HG03175 (cell line): Measurements from ENCODE around the gene CCN2.

ENCODE experiments used
- ATAC-seq: cut with Tn5 transposase; IDR thresholded peaks from one replicate; pipeline ENCODE4 v1.9.1; 2021; ENCODE audit warnings: mild to moderate bottlenecking, moderate library complexity; ENCODE audit not compliant: unreplicated experiment

Gene CCN2

GRCh38 chr6:131950767-131951575 lies at the start of gene CCN2:
Gene CCN2, minus strand, starts transcription at chr6:131951372. Its CDS starts 200 bp downstream, at chr6:131951172.
- no peak for ATAC-seq

GRCh38 chr6:132000296-132000695 lies 49.1 kb upstream of the CCN2 start:
- ATAC-seq = no peak

- no peak for ATAC-seq
Observed at GRCh38 chr6:131999545-132000146, 48.5 kb upstream of the CCN2 start.

DNA sequence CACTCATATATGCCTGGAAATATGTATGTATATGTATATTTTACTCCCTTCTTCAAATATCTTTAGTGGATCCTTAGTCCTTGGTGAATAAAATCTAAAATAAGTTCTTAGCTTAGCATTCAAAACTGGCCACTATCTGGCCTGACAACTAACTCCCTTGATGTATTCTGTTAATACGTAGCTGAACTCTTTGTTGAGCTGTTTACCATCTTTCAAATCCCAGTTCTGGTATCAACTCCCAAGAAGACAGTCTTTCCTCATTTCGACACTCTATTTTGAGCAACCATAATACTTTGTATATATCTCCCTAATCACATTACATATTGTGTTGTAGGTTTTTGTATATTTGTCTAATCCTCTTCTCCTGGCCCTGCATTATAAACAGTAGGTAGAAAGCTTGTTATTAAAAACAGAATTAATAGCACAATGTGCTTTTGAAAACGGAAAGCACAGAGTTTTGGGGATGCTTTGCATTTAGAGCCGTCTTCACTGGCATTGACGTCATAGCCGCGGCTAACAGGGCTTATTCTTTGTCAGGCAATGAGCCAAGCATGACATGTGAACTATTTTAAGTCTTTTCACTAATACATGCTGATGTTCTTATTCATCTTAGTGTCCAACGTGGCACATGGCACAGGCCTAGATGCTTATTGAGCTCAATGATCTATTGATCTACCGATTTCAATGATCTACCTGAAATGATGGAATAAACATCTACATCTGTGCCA lies 47.2 kb upstream of the CCN2 start:
- ATAC-seq = no peak

DNA sequence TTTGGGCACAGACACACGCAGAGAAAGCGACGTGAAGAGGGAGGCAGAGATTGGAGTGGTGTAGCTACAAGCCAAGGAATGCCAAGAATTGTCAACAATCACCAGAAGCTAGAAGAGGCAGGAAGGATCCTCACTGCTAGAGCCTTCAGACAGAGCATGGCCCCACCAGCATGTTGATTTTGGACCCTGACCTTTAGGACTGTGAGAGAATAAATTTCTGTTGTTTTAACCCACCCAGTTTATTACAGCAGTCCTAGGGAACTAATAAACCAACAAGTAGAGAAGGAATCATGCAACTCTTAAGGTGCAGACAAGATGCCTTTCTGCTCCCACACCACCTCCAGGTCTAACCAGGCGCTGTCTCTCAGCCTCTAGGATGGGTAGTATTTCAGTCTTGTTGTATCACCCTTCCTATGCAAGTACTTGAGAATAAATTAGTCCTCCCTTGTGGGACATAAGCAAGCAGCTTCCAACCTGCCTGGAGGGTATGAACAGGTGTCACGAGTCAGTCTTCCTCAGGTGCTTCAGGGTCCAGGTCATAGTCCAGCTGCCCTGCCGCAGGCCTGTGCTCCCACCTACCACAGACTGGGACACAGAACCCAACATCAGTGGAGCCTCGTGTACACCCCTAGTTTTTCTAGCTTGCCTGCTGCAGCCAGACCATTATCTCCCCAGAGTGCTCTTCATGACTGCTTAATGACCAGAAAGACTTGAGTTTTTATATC lies 46.4 kb upstream of the CCN2 start:
- ATAC-seq = no peak

- no peak for ATAC-seq
Observed at GRCh38 chr6:131995917-131996316, 44.7 kb upstream of the CCN2 start.

GRCh38 chr6:131992557-131992956 lies 41.4 kb upstream of the CCN2 start:
- ATAC-seq = no peak

- ATAC-seq = no peak
Observed at GRCh38 chr6:131989036-131989435, 37.9 kb upstream of the CCN2 start.

DNA sequence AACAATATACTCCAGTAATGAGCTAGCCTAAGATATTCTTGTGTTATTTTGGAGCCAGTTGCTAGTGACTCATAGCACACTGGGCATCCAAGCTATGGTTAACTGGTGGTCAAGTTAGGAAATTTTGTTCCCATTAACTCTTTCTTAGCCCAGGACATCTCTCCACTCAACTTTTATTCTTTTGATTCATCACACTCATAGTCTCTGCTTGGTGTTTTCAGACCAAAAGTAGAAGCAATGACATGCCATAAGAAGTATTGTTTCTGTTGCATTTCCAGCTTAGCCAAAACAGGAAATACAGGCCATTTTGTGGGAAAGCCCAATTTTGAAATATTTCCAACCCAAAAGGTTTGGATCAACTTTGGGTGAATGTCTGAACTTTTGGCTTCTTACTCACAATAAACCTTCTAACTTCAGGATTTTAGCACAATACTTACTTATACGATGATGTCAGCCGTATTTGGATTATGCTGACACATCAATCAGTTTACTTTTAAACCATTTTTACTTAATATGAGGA lies 31.6 kb upstream of the CCN2 start:
- ATAC-seq = no peak

DNA sequence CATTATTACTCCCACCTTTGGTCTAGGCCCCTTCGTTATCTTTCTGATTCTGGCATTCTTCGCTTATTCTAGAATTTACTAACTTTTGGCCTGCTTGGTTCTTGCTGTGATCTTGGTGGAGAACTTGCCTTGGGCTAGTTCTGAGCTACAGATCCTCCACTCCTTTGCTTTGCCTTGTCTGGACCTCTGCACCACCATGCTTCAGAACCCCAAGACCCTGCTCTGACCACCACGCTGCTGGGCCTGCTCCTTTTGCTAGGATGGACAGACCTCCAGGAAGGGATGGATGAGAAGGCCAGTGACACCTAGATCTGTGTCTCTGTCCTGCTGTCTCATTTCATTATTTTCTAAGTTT lies 30.4 kb upstream of the CCN2 start:
- no peak for ATAC-seq

DNA sequence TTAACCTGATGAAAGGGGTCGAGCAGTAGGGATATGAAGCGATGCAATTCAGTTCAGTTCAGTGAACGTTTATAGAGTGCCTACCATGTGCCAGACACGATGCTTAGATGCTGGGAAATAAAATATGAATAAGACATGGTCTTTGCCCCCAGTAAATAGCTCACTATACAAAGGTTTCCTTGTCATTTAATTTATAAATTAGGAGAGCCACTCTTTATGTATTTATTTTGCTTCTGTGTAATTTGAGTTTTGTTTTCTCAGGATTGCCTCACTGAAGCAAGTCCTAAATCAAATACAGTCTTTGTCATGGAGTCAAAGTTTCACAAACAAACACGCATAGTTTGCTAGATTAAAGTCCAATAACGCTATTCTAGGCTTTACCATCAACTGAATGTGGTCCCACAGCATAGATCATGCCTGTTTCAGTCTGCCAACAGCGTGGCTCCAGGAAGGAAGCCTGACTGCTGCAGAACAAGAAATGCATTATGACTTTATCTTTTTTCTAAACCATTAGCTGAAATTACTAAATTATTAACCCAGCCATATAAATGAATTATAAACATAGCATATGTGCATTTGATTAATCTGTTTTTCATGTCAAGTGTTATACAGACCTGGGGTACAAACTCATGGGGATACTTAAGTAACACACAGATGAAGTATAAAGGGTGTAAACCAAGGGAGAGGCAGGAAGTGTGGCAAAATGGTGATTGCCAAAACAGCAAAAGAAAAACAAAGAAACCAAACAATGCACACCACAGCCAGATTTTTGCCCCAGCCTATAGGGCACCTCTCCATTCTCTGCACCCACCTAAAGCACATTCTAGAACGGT lies 29.8 kb upstream of the CCN2 start:
- no peak for ATAC-seq

DNA sequence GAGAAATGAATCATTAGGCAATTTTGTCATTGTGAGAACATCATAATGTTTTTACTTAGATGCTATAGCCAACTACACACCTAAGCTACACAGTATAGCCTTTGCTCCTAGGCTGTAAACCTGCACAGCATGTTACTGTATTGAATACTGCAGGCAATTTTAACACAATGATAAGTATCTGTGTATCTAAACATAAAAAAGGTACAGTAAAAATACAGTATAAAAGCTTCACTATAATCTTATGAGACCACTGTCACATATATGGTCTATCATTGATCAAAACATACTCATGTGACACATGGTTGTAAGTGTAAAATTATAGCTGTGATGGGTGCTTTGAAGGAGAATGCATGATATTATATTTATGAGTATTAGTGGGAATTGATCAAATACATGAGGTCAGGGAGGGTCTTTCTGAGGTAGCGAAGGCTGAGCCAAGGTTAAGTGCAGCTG lies 29.2 kb upstream of the CCN2 start:
- no peak for ATAC-seq

GRCh38 chr6:131979515-131980337 lies 28.6 kb upstream of the CCN2 start:
- no peak for ATAC-seq

- ATAC-seq = no peak
Observed at GRCh38 chr6:131978522-131978921, 27.4 kb upstream of the CCN2 start.

DNA sequence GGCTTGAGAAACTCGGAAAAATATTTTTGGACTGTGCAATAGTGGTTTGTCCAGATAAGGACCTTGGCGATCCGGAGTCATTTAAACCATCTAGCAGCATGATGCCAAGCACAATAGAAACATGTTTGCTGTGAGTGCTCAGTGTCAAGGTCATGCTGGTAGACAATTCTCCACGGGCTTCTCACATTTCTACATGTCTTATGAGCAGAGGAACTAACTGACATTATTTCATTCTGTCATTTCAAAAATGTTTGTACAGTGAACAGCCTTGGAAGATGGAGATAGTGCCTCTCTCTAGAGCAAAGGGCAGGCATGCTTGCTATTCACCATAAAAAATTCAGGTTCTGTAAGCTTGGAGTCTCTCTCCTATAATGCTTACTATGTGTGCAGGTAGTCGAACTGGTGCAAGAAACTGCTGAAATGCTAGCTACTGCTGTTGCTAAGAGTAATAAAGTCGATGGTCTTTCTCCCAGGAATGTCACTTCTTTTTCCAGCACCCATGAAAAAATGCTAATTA lies 25.4 kb upstream of the CCN2 start:
- no peak for ATAC-seq

DNA sequence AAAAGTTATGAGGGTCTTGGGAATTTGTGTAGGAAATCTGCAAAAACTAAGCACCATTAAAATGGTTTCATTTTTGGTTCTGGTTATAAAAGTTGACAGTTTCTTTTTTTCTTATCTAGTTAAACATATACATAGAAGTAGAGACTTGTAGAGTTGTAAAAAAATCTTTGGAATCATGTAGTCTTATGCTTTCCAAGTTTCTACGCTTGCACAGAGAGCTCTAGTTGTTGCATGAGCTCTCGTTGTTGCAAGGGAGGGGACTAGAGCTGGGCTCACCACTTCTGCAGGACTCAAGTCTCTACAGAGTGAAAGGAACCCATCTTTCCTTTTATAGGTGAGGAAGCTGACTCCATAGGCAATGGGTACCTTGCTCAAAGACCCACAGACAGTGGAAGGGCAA lies 21.6 kb upstream of the CCN2 start:
- no peak for ATAC-seq

DNA sequence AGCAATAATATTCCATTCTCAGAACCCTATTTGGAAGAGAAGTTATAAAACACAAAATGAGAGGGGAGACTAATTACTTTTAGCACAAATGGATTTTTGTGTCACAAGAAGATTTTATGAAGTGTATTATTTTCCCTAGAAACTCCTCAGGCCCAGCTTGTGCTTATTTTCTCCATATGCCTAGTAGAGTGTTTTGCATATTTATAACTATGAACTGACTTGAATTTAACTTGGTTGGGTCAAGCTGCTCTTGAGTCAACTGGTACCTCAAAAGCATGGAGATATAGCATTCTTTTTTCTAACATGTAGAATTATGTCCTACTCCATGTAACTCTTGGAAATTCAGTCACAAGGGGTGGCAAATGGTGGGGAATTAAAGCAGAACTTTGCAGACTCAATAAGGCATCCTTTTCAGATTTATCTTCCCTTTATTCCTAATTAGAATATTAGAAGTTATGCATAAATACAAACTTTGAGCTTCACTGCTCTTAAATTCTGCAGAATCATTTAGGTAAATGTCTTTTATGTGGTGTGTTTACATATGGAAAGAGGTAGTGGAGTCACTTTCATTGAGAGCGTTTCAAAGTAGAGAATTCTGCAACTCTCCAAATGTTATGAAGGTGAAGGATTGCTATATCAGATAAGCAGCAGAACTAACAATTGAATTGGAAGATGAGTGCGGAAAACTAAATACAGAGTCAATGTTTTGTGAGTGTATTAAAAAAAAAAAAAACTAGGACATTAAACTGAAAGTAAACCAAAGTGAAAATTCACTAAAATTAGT lies 19.1 kb upstream of the CCN2 start:
- no peak for ATAC-seq

GRCh38 chr6:131968656-131969055 lies 17.5 kb upstream of the CCN2 start:
- ATAC-seq = no peak
